Central memory CD8-positive, alpha-beta T cell (primary cell): ENCODE results near the gene NTN1.

ENCODE experiments used
- ATAC-seq: fragments of 150-1000 bp; cut with Tn5 transposase; replicated peaks from 2 replicates; pipeline ENCODE4 v1.10.0; 2022; ENCODE audit warnings: mild to moderate bottlenecking, moderate FRiP score, moderate number of reproducible peaks; ENCODE audit not compliant: poor library complexity, severe bottlenecking; ENCODE audit errors: extremely low read depth
- DNase-seq, 2 donors: peaks; one replicate each; pipeline ENCODE4 v3.0.0; 2021; ENCODE audit warnings: low spot score in 2 of 2
- H3K27ac Mint-ChIP-seq: one replicate; pipeline ENCODE4 v1.8.0; 2022; ENCODE audit warnings: low read depth, mild to moderate bottlenecking, moderate library complexity, mixed read lengths
- H3K27me3 Mint-ChIP-seq: one replicate; pipeline ENCODE4 v1.8.0; 2022; ENCODE audit warnings: mixed read lengths
- H3K36me3 Mint-ChIP-seq: one replicate; pipeline ENCODE4 v1.8.0; 2022; ENCODE audit warnings: mild to moderate bottlenecking, moderate library complexity, mixed read lengths; ENCODE audit not compliant: insufficient read depth
- H3K4me1 Mint-ChIP-seq: one replicate; pipeline ENCODE4 v1.8.0; 2022; ENCODE audit warnings: mixed read lengths
- H3K4me3 Mint-ChIP-seq: one replicate; pipeline ENCODE4 v1.8.0; 2022; ENCODE audit warnings: mild to moderate bottlenecking, moderate library complexity, mixed read lengths
- H3K9me3 Mint-ChIP-seq: one replicate; pipeline ENCODE4 v1.8.0; 2022; ENCODE audit warnings: mixed read lengths

Gene NTN1

GRCh38 chr17:9032151-9032550 lies 10.8 kb downstream of the NTN1 start:
- Mint-ChIP-seq H3K27me3 (peaks cover 84% of the 10 kb centered on the region), H3K9me3 (no peaks in the 10 kb centered on the region), H3K36me3 (no peaks in the 10 kb centered on the region), H3K4me1 (no peaks in the 10 kb centered on the region), H3K27ac (no peak overlapping the region), H3K4me3 (no peak overlapping the region)
- ATAC-seq (no peak), DNase-seq (no peak)

GRCh38 chr17:9032583-9032982 lies 11.3 kb downstream of the NTN1 start:
- no peak for DNase-seq
- Mint-ChIP-seq H3K4me3 (no peak overlapping the region), H3K4me1 (no peaks in the 10 kb centered on the region), H3K27ac (no peak overlapping the region), H3K36me3 (no peaks in the 10 kb centered on the region), H3K9me3 (no peaks in the 10 kb centered on the region), H3K27me3 (peaks cover 84% of the 10 kb centered on the region)
- ATAC-seq = no peak

DNA sequence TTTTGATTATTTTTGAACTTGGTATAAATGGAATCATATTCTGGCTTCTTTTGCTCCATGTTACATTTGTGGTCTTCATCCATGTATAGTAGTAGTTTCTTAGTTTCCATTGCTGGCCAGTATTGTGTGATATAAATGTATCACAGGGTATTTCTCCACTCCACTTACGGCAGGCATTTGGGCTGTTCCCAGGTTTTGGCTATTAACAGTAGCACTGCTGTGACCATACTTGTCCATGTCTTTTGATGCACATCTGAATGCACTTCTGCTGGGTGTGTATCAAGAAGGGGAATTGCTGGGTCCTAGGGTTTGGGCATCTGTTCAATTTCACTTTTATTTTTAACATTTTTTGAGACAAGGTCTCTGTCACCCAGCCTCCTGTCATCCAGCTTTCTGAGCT lies 13.9 kb downstream of the NTN1 start:
- ATAC-seq = no peak

DNA sequence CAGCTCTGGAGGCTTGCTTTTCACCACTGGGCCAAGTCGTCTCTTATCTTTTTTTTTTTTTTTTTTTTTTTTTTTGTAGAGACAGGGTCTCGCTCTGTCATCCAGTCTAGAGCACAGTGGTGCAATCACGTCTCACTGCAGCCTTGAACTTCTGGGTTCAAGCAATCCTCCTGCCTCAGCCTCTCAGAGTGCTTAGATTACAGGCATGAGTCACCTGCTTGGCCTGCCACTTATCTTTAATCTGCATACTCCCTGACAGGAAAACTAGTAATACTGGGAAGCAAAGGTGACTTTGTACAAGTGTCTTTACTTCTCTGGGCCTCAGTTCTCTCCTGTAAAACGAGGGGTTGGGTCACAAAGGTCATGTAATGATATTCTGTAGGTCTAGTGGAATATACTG lies 15.0 kb downstream of the NTN1 start:
- Mint-ChIP-seq H3K9me3 (peaks cover 5% of the 10 kb centered on the region), H3K4me3 (no peak overlapping the region)

More for the DNA sequence above, 13.9 kb downstream of the NTN1 start:
- Mint-ChIP-seq H3K9me3 (no peaks in the 10 kb centered on the region), H3K4me3 (no peak overlapping the region), H3K27me3 (peaks cover 76% of the 10 kb centered on the region), H3K4me1 (no peaks in the 10 kb centered on the region), H3K27ac (no peak overlapping the region), H3K36me3 (peaks cover 3% of the 10 kb centered on the region)
- no peak for DNase-seq

GRCh38 chr17:9037736-9038135 lies 16.4 kb downstream of the NTN1 start:
- H3K36me3 Mint-ChIP-seq = peaks cover 3% of the 10 kb centered on the region
- H3K4me3 Mint-ChIP-seq = no peak overlapping the region
- no peak for DNase-seq
- no peak overlapping the region for H3K27ac Mint-ChIP-seq
- H3K27me3 Mint-ChIP-seq = peaks cover 72% of the 10 kb centered on the region
- peaks cover 5% of the 10 kb centered on the region for H3K9me3 Mint-ChIP-seq
- no peaks in the 10 kb centered on the region for H3K4me1 Mint-ChIP-seq
- no peak for ATAC-seq

More for the DNA sequence above, 15.0 kb downstream of the NTN1 start:
- Mint-ChIP-seq H3K36me3 (peaks cover 3% of the 10 kb centered on the region), H3K4me1 (no peaks in the 10 kb centered on the region), H3K27me3 (peaks cover 76% of the 10 kb centered on the region), H3K27ac (no peak overlapping the region)
- DNase-seq = no peak
- no peak for ATAC-seq

- ATAC-seq = no peak
- Mint-ChIP-seq H3K27ac (no peak overlapping the region), H3K27me3 (peaks cover 66% of the 10 kb centered on the region), H3K36me3 (peaks cover 3% of the 10 kb centered on the region), H3K4me1 (no peaks in the 10 kb centered on the region), H3K4me3 (no peak overlapping the region), H3K9me3 (peaks cover 5% of the 10 kb centered on the region)
- no peak for DNase-seq
Observed at GRCh38 chr17:9038380-9038779, 17.1 kb downstream of the NTN1 start.

- no peak overlapping the region for H3K27ac Mint-ChIP-seq
- ATAC-seq = no peak
- no peak overlapping the region for H3K4me3 Mint-ChIP-seq
- H3K27me3 Mint-ChIP-seq = peaks cover 65% of the 10 kb centered on the region
- H3K9me3 Mint-ChIP-seq = peaks cover 5% of the 10 kb centered on the region
- peaks cover 1% of the 10 kb centered on the region for H3K36me3 Mint-ChIP-seq
- no peaks in the 10 kb centered on the region for H3K4me1 Mint-ChIP-seq
- no peak for DNase-seq
Observed at GRCh38 chr17:9044772-9045463, 23.6 kb downstream of the NTN1 start.

GRCh38 chr17:9050801-9051401 lies 29.6 kb downstream of the NTN1 start:
- DNase-seq = no peak
- Mint-ChIP-seq H3K4me1 (peaks cover 4% of the 10 kb centered on the region), H3K4me3 (no peak overlapping the region), H3K27ac (no peak overlapping the region), H3K9me3 (no peaks in the 10 kb centered on the region), H3K36me3 (peaks cover 1% of the 10 kb centered on the region), H3K27me3 (peaks cover 64% of the 10 kb centered on the region)
- ATAC-seq = no peak

GRCh38 chr17:9051561-9051960 lies 30.3 kb downstream of the NTN1 start:
- H3K4me1 Mint-ChIP-seq = peaks cover 4% of the 10 kb centered on the region
- no peak overlapping the region for H3K27ac Mint-ChIP-seq
- no peaks in the 10 kb centered on the region for H3K9me3 Mint-ChIP-seq
- ATAC-seq = no peak
- H3K36me3 Mint-ChIP-seq = peaks cover 1% of the 10 kb centered on the region
- H3K4me3 Mint-ChIP-seq = no peak overlapping the region
- H3K27me3 Mint-ChIP-seq = peaks cover 63% of the 10 kb centered on the region
- no peak for DNase-seq

DNA sequence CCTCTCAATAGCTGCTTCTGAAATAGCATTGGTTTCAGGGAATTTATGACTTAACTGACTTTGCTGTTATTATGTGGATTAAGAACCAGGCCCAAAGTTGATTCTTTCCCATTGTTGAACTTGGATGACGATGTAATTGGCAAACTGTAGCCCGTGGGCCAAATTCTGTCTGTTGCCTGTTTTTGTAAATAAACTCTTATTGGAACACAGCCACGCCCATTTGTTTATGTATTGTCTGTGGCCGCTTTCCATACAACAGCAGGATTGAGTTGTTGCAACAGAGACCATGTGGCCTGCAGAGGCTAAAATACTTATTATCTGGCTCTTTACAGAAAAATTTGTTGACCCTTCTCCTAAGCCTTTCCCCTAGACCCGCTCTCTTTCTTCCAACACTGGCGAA lies 31.6 kb downstream of the NTN1 start:
- Mint-ChIP-seq H3K27ac (no peak overlapping the region), H3K4me1 (peaks cover 4% of the 10 kb centered on the region), H3K4me3 (no peak overlapping the region), H3K9me3 (no peaks in the 10 kb centered on the region), H3K36me3 (no peaks in the 10 kb centered on the region), H3K27me3 (peaks cover 74% of the 10 kb centered on the region)
- ATAC-seq = no peak
- DNase-seq = no peak

DNA sequence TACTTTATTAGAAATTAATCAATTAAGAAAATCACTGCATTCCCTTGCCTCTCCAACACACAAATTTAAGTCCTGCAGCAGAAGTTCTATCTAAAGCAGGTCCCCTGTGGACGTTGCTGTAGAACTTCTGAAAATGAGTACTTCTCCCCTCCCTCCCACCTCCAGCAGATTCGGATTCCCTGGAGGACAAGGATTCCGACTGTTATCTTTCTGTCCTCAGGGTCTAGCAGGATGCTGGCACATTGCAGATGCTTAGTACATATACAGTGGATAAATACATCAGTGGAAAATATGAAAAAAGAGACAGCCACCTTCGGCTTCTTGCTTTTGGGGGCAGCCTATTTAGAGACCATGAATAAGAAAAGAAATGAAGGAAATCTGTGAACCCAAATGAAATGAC lies 32.1 kb downstream of the NTN1 start:
- H3K4me3 Mint-ChIP-seq = no peak overlapping the region
- H3K9me3 Mint-ChIP-seq = no peaks in the 10 kb centered on the region
- DNase-seq (no peak), ATAC-seq (no peak)
- H3K27me3 Mint-ChIP-seq = peaks cover 79% of the 10 kb centered on the region
- H3K36me3 Mint-ChIP-seq = no peaks in the 10 kb centered on the region
- H3K27ac Mint-ChIP-seq = no peak overlapping the region
- H3K4me1 Mint-ChIP-seq = peaks cover 4% of the 10 kb centered on the region

GRCh38 chr17:9054126-9054975 lies 33.0 kb downstream of the NTN1 start:
- no peak for DNase-seq
- H3K9me3 Mint-ChIP-seq = no peaks in the 10 kb centered on the region
- peaks cover 4% of the 10 kb centered on the region for H3K4me1 Mint-ChIP-seq
- no peak overlapping the region for H3K4me3 Mint-ChIP-seq
- peaks cover 72% of the 10 kb centered on the region for H3K27me3 Mint-ChIP-seq
- H3K27ac Mint-ChIP-seq = no peak overlapping the region
- no peak for ATAC-seq
- no peaks in the 10 kb centered on the region for H3K36me3 Mint-ChIP-seq

GRCh38 chr17:9055281-9055680 lies 34.0 kb downstream of the NTN1 start:
- peaks cover 69% of the 10 kb centered on the region for H3K27me3 Mint-ChIP-seq
- no peaks in the 10 kb centered on the region for H3K36me3 Mint-ChIP-seq
- no peaks in the 10 kb centered on the region for H3K9me3 Mint-ChIP-seq
- ATAC-seq = no peak
- DNase-seq = no peak
- H3K4me3 Mint-ChIP-seq = no peak overlapping the region
- peaks cover 4% of the 10 kb centered on the region for H3K4me1 Mint-ChIP-seq
- H3K27ac Mint-ChIP-seq = no peak overlapping the region
